ENCODE measurements around the gene PTPRZ1. TPM values are rescaled to one million over a fixed set of nuclear protein-coding genes. Genes with fewer than 3 reads are reported as not detected.

PTPRZ1 gene
- total RNA-seq, 1 experiment from 2014 or later = not detected

DNA sequence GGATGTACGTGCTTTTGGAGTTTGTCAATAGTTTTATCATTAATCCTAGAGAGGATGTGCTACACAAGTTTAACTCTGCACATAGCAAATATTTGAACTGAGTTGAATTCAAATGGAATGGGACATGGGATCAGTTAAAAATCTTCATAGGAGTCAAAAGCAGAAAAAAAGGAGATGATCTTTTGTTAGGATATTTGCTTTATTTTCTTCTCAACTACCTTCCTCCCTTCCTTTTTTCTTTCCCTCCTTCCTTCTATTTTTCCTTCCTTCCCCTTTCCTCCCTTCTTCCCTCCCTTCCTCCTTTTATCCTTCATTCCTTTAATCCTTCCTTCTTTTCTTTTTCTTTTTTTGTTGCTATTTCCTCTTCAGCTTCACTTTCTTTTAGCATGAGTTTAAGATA is 6.6 kb downstream of the PTPRZ1 start:
- H3K4me2 ChIP-seq (ENCODE audit: low read depth, low read length, poor library complexity, severe bottlenecking) = no peak overlapping the region
- H3K9ac ChIP-seq (ENCODE audit: low read length) = no peak overlapping the region
- H3K36me3 ChIP-seq (ENCODE audit: insufficient read depth, low read length) = no peaks in the 10 kb centered on the region
- H4K20me1 ChIP-seq (ENCODE audit: insufficient read depth, low read depth, low read length) = no peaks in the 10 kb centered on the region
- no peaks in the 10 kb centered on the region for H3K79me2 ChIP-seq (ENCODE audit: low read length)
- H3K9me2 ChIP-seq (replicated peaks; ENCODE audit: insufficient read depth, low read length) = no peaks in the 10 kb centered on the region
- no peaks in the 10 kb centered on the region for H3K4me1 ChIP-seq (ENCODE audit: low read length)
- no peak for DNase-seq
- H3K27me3 ChIP-seq (ENCODE audit: low read length) = no peaks in the 10 kb centered on the region
- H3K4me3 ChIP-seq (ENCODE audit: low read length) = no peak overlapping the region
- no peak overlapping the region for H2AFZ ChIP-seq (ENCODE audit: low read length)
- H3K9me3 ChIP-seq (ENCODE audit: low read length) = 0 out of 2 replicates have a peak, but pooled peaks cover 2% of the 10 kb centered on the region
- no peak overlapping the region for H3K27ac ChIP-seq (ENCODE audit: low read length)

DNA sequence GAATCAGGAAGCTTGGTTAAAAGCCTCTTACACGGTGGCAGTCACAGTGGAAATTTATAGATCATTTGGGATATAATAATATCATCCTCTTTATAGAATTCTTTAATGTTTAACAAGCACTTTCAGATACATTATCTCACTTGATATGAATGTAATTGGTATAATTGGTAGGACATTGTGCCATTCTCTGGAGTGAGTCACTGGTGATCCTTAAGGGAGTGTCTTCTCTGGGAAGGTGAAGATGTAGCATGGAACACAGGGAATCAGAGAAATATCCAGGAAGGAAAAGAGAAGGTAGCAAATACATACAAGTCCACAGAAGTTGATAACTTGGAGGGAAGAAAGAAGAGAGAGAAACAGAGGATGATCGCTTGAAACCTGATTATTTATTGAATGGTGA is 9.8 kb downstream of the PTPRZ1 start:
- Histone ChIP-seq H3K9me2 (replicated peaks; ENCODE audit: insufficient read depth, low read length) (no peaks in the 10 kb centered on the region), H3K9me3 (ENCODE audit: low read length) (no peaks in the 10 kb centered on the region), H4K20me1 (ENCODE audit: insufficient read depth, low read depth, low read length) (no peaks in the 10 kb centered on the region), H3K79me2 (ENCODE audit: low read length) (no peaks in the 10 kb centered on the region), H2AFZ (ENCODE audit: low read length) (no peak overlapping the region), H3K27me3 (ENCODE audit: low read length) (no peaks in the 10 kb centered on the region), H3K4me2 (ENCODE audit: low read depth, low read length, poor library complexity, severe bottlenecking) (no peak overlapping the region), H3K36me3 (ENCODE audit: insufficient read depth, low read length) (no peaks in the 10 kb centered on the region), H3K4me3 (ENCODE audit: low read length) (no peak overlapping the region), H3K4me1 (ENCODE audit: low read length) (no peaks in the 10 kb centered on the region), H3K27ac (ENCODE audit: low read length) (no peak overlapping the region), H3K9ac (ENCODE audit: low read length) (no peak overlapping the region)
- DNase-seq = no peak

DNA sequence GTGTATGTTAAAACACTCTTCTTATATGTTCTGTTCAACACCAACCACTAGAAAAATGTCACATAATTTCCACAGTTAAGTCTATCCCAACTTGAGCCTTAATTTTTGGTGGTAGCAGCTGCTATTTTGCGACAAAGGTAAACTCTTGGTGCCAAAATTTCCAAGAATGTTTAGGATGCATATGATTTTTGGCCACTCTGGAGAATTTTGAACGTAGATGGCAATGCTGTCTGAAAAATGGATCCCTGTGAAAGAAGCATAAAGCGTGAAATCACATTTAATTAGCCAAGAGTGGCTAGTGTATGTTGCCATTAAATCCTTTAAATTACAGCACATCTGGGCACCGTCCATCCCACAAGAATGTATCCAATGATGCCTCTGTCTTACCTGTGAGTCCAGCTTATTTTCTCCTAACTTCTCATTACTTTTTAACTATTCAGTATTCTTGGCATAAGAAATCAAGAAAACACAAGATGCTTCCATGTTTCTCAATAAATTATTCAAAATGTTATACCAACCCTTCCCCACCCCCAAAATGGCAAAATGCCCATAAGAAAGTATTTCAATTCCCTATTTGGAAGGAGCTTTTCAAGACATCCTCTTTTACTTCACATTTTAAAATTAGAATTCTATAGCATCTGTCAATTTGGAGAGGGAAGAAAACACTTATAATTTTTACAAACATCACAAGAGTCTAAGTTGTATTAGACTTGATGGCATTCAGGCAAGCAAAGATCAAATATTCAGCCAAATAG is 12.4 kb downstream of the PTPRZ1 start:
- H3K9me3 ChIP-seq (ENCODE audit: low read length) = no peaks in the 10 kb centered on the region
- no peak overlapping the region for H3K9ac ChIP-seq (ENCODE audit: low read length)
- no peaks in the 10 kb centered on the region for H3K79me2 ChIP-seq (ENCODE audit: low read length)
- H3K4me2 ChIP-seq (ENCODE audit: low read depth, low read length, poor library complexity, severe bottlenecking) = no peak overlapping the region
- no peaks in the 10 kb centered on the region for H3K27me3 ChIP-seq (ENCODE audit: low read length)
- no peaks in the 10 kb centered on the region for H3K36me3 ChIP-seq (ENCODE audit: insufficient read depth, low read length)
- H3K4me3 ChIP-seq (ENCODE audit: low read length) = no peak overlapping the region
- no peaks in the 10 kb centered on the region for H3K4me1 ChIP-seq (ENCODE audit: low read length)
- DNase-seq = no peak
- H3K9me2 ChIP-seq (replicated peaks; ENCODE audit: insufficient read depth, low read length) = no peaks in the 10 kb centered on the region
- H3K27ac ChIP-seq (ENCODE audit: low read length) = no peak overlapping the region
- no peak overlapping the region for H2AFZ ChIP-seq (ENCODE audit: low read length)
- H4K20me1 ChIP-seq (ENCODE audit: insufficient read depth, low read depth, low read length) = no peaks in the 10 kb centered on the region

DNA sequence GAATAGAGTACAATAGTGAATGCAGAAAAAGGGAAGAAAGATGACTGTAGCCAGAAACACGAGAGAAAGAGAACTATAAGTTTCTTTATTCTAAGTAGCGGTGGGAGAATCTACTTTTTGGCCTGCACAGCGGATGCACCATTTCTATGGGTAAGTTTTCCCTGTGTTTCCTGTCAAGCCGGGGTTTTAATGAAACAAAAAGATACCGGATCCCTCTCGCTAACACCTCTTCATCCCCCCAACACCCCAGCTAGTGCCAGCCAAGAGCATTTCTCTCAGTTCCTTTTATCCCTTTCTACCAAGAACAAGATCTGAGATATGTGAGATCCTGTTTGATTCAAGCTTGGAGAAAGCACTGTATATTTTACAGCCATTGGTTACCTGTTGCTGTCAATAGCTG is 14.7 kb downstream of the PTPRZ1 start:
- no peaks in the 10 kb centered on the region for H3K27me3 ChIP-seq (ENCODE audit: low read length)
- H3K4me1 ChIP-seq (ENCODE audit: low read length) = no peaks in the 10 kb centered on the region
- H3K79me2 ChIP-seq (ENCODE audit: low read length) = no peaks in the 10 kb centered on the region
- no peak overlapping the region for H3K4me3 ChIP-seq (ENCODE audit: low read length)
- H3K9me3 ChIP-seq (ENCODE audit: low read length) = no peaks in the 10 kb centered on the region
- DNase-seq = no peak
- H3K36me3 ChIP-seq (ENCODE audit: insufficient read depth, low read length) = no peaks in the 10 kb centered on the region
- H4K20me1 ChIP-seq (ENCODE audit: insufficient read depth, low read depth, low read length) = no peaks in the 10 kb centered on the region
- no peak overlapping the region for H2AFZ ChIP-seq (ENCODE audit: low read length)
- H3K9ac ChIP-seq (ENCODE audit: low read length) = no peak overlapping the region
- no peaks in the 10 kb centered on the region for H3K9me2 ChIP-seq (replicated peaks; ENCODE audit: insufficient read depth, low read length)
- no peak overlapping the region for H3K4me2 ChIP-seq (ENCODE audit: low read depth, low read length, poor library complexity, severe bottlenecking)
- H3K27ac ChIP-seq (ENCODE audit: low read length) = no peak overlapping the region

DNA sequence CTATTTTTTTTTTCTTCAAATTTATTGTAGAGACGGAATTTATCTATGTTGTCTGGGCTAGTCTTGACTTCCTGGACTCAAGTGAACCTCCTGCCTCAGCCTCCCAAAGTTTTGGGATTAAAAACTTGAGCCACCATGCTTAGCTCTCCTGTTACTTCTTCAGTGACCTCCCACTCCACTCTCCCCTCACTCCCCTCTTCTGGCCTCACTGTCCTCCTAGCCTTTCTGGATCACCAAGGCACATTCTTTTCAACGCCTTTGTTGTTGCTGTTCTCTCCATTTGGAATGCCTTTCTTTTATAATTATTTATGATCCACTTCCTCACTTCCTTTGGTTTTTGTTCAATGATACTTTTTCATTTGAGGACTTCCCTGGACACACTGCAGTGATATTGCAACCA is 17.9 kb downstream of the PTPRZ1 start:
- Histone ChIP-seq H3K9me2 (replicated peaks; ENCODE audit: insufficient read depth, low read length) (no peaks in the 10 kb centered on the region), H3K4me1 (ENCODE audit: low read length) (no peaks in the 10 kb centered on the region), H3K4me2 (ENCODE audit: low read depth, low read length, poor library complexity, severe bottlenecking) (no peak overlapping the region), H3K27ac (ENCODE audit: low read length) (no peak overlapping the region), H3K79me2 (ENCODE audit: low read length) (no peaks in the 10 kb centered on the region), H3K36me3 (ENCODE audit: insufficient read depth, low read length) (no peaks in the 10 kb centered on the region), H4K20me1 (ENCODE audit: insufficient read depth, low read depth, low read length) (no peaks in the 10 kb centered on the region), H3K9me3 (ENCODE audit: low read length) (no peaks in the 10 kb centered on the region), H2AFZ (ENCODE audit: low read length) (no peak overlapping the region), H3K9ac (ENCODE audit: low read length) (no peak overlapping the region), H3K4me3 (ENCODE audit: low read length) (no peak overlapping the region), H3K27me3 (ENCODE audit: low read length) (no peaks in the 10 kb centered on the region)
- no peak for DNase-seq

DNA sequence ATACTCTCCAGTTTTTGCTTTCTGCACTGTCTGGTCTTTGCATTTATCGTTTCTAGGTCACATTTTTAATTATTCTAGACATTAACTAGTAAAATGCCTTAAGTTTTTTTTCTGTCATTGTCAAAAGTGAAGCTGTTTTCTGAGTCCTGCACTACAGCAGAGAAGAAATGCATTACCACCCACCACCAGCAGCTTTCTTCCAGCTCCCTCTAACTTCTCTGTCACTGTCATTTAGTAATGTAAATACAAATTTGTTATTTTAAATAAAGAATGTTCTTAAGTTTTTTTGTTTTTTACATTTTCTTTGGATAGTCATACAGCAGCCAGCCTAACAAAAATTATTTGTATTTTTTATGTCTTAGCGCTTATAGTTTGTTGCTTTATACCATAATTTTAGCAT is 18.8 kb downstream of the PTPRZ1 start:
- Histone ChIP-seq H4K20me1 (ENCODE audit: insufficient read depth, low read depth, low read length) (no peaks in the 10 kb centered on the region), H3K27me3 (ENCODE audit: low read length) (no peaks in the 10 kb centered on the region), H3K27ac (ENCODE audit: low read length) (no peak overlapping the region), H3K9ac (ENCODE audit: low read length) (no peak overlapping the region), H3K4me1 (ENCODE audit: low read length) (no peaks in the 10 kb centered on the region), H3K4me3 (ENCODE audit: low read length) (no peak overlapping the region), H3K36me3 (ENCODE audit: insufficient read depth, low read length) (no peaks in the 10 kb centered on the region), H3K9me3 (ENCODE audit: low read length) (no peaks in the 10 kb centered on the region), H2AFZ (ENCODE audit: low read length) (no peak overlapping the region), H3K9me2 (replicated peaks; ENCODE audit: insufficient read depth, low read length) (no peaks in the 10 kb centered on the region), H3K79me2 (ENCODE audit: low read length) (no peaks in the 10 kb centered on the region), H3K4me2 (ENCODE audit: low read depth, low read length, poor library complexity, severe bottlenecking) (no peak overlapping the region)
- no peak for DNase-seq

DNA sequence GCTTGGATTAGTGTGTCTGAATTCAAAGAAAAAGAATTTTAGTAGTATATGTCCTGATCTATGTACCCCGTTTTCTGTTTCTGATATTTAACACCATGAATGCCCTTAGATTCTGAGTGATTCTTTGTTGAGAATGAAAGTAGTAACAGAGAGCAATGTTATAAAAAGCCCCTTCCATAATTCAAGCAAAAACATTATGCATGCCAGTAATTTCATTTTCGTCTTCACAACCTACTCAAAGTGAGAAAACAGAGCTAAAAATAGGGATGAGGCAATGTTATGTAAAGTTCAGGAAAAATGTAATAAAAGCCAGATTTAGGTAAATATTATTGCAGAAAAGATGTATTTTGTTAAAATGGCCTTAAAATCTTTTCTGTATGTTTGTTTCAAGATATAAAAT is 28.1 kb downstream of the PTPRZ1 start:
- Histone ChIP-seq H3K27me3 (ENCODE audit: low read length) (no peaks in the 10 kb centered on the region), H3K9ac (ENCODE audit: low read length) (no peak overlapping the region), H3K4me3 (ENCODE audit: low read length) (no peak overlapping the region), H3K4me2 (ENCODE audit: low read depth, low read length, poor library complexity, severe bottlenecking) (no peak overlapping the region), H3K27ac (ENCODE audit: low read length) (no peak overlapping the region), H3K9me3 (ENCODE audit: low read length) (no peaks in the 10 kb centered on the region), H3K36me3 (ENCODE audit: insufficient read depth, low read length) (no peaks in the 10 kb centered on the region), H3K79me2 (ENCODE audit: low read length) (no peaks in the 10 kb centered on the region), H4K20me1 (ENCODE audit: insufficient read depth, low read depth, low read length) (no peaks in the 10 kb centered on the region), H3K4me1 (ENCODE audit: low read length) (no peaks in the 10 kb centered on the region), H3K9me2 (replicated peaks; ENCODE audit: insufficient read depth, low read length) (no peaks in the 10 kb centered on the region), H2AFZ (ENCODE audit: low read length) (no peak overlapping the region)
- no peak for DNase-seq

DNA sequence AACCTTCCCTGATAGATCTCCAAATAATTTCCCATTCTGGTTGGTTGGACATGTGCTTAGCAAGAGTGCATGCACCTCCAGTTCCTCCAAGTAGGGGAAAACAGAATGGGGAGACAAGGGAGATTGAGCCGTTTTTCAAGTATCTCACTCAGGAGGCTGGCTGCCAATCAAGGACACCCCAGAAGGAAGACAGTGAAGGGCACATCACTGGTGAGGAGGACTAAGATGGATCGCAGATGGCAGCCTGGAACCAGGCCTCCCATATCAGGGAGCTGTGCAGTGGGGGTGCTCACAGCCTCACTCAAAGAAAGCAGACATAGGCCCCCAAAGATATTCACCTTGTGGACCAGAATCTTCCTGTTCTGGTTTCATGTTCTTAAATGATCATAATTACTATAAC is 31.2 kb downstream of the PTPRZ1 start:
- H3K4me3 ChIP-seq (ENCODE audit: low read length) = no peak overlapping the region
- H3K4me1 ChIP-seq (ENCODE audit: low read length) = no peaks in the 10 kb centered on the region
- H3K9me2 ChIP-seq (replicated peaks; ENCODE audit: insufficient read depth, low read length) = no peaks in the 10 kb centered on the region
- no peaks in the 10 kb centered on the region for H3K36me3 ChIP-seq (ENCODE audit: insufficient read depth, low read length)
- H3K4me2 ChIP-seq (ENCODE audit: low read depth, low read length, poor library complexity, severe bottlenecking) = no peak overlapping the region
- H2AFZ ChIP-seq (ENCODE audit: low read length) = no peak overlapping the region
- H3K79me2 ChIP-seq (ENCODE audit: low read length) = no peaks in the 10 kb centered on the region
- no peaks in the 10 kb centered on the region for H4K20me1 ChIP-seq (ENCODE audit: insufficient read depth, low read depth, low read length)
- no peak for DNase-seq
- H3K9me3 ChIP-seq (ENCODE audit: low read length) = no peaks in the 10 kb centered on the region
- H3K27ac ChIP-seq (ENCODE audit: low read length) = no peak overlapping the region
- no peaks in the 10 kb centered on the region for H3K27me3 ChIP-seq (ENCODE audit: low read length)
- no peak overlapping the region for H3K9ac ChIP-seq (ENCODE audit: low read length)

Data from Karpas-422 (cell line).